GM18861 (cell line): Measurements from ENCODE around the gene THAP6.

Experiments
- ATAC-seq: cut with Tn5 transposase; IDR thresholded peaks from one replicate; pipeline ENCODE4 v1.9.1; 2021; ENCODE audit not compliant: unreplicated experiment

Gene THAP6

DNA sequence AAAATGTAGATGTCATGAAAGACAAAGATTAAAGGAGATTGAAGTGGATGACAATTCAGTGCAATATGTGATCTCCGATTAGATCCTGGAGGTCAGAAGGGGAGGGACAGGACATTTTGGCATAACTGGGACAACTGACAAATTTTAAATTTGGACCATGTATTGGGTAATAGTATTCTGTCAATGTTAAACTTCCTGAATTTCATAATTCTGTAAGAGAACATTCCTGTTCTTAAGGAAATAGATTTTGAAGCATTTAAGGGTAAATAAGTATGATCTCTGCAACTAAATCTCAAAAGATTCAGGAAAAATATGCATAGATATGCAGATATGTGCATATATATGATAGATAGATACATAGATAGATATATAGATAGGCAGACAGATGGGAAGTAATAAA, 52.6 kb downstream of the THAP6 start:
- ATAC-seq: no peak

- no peak for ATAC-seq
Observed at GRCh38 chr4:75567725-75568124, 53.5 kb downstream of the THAP6 start.
